Endothelial cell of hepatic sinusoid (primary cell): ENCODE results near the gene RPUSD4.
"Not testable (repeated sequence)": the region's sequence is repeated elsewhere in the genome, so short reads cannot be mapped to it uniquely, and the experiment has no call there.

Experiments used
- in situ Hi-C: cut with HindIII; loops from 2 replicates; pipeline ENCODE4 v1.10.0; 2017; ENCODE audit warnings: low sequenced_read_pairs

Gene RPUSD4, protein sequence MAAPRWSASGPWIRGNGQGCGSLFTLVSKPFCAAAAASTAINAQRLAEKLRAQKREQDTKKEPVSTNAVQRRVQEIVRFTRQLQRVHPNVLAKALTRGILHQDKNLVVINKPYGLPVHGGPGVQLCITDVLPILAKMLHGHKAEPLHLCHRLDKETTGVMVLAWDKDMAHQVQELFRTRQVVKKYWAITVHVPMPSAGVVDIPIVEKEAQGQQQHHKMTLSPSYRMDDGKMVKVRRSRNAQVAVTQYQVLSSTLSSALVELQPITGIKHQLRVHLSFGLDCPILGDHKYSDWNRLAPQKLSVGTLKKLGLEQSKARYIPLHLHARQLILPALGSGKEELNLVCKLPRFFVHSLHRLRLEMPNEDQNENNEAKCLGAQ

DNA sequence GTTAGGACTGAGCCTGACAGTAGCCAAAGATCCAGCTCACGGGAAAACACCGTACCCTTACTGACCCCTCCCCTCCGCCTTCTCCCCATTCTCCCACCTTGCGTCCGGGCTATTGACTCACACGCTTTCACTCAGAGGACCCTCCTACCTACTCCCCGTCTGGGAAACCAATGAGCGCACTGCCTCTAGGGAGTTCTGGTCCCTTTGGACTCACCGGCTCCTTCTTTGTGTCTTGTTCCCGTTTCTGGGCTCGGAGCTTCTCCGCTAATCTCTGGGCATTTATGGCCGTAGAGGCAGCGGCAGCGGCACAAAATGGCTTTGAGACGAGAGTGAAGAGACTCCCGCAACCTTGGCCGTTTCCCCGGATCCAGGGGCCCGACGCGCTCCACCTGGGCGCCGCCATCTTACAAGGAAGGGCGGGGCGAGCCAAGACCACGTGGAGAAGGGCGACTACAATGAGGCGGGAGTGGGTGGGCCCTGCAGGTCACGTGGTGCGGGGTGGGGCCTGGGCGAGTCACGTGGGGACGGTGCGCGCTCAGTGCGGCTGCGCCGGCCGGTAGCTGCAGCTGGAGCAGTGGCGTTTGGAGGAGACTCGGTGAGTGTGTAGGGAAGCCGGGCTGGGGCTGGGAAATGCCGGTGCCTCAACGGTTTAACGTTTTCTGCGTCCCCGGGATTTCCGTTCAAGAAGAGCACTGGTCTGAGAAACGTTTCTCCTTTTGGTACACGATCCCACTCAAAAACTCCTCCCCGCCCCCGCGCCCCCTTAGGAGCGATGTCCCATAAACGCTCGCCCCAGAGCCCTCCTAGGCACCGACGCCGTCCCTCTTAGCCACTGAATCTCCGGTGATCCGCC, at the start of gene RPUSD4, which contains the start of gene FAM118B:
Gene RPUSD4 (minus strand): TSS at position 415 of the 853 bp plus-strand sequence. CDS start 12 bp downstream, at position 403.
Gene FAM118B (plus strand): TSS at position 547 of the 853 bp plus-strand sequence. CDS start 23,220 bp downstream, outside the sequence.
- in situ Hi-C loops = no loop called here

DNA sequence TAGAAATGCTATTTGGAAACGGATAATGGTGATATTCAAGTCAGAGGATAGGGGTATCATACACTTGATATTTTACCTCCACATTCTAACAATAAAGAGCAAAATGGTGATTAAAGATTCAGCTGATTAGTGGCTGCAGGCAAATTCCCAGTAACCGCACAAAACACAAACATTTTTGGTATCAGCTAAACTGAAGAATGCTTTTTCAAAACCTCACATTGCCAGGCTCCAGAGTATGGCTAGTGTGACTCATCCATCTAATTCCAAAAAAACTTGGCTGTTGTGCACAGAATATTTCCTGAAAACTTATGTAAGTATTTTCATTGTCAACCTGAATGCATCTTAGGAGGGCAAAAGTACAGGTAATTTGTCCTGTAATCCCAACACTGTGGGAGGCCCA, 46.3 kb upstream of the RPUSD4 start:
- in situ Hi-C loops = no loop called here

DNA sequence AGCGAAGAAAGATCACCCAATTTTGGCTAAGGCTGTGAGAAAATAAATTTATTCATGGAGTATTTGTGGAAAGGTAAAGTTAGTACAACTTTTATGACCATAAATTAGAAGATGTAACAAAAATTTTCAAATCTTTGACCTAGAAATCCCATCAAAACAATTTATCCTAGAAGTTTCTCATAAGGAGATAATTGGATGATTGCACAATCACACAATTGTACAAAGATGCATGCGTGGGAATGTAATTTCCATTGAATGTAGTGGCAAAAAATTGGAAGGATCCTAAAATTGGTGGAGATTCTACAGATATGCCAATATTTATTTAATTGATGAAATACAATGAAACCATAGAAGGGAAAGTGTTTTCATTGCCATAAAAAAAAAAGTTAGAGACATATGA, 45.7 kb upstream of the RPUSD4 start:
- in situ Hi-C loops = no loop called here

DNA sequence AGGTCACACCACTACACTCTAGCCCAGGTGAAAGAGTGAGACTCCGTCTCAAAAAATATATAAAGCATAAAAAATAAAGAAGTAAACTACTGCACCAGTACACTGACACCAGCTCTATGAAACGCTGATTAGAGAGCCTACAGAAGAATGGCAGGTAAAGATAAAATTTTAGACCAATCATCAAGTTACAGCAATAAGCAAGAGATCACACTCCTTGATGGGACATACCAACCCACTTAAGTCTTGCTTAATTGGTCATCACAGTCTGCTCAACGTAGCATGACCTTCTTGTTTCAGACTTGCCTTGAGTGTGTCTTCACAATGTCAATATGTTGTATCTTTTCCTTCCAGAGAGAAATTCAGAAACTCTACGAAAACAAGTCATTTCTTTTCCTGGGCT, 44.8 kb upstream of the RPUSD4 start:
- in situ Hi-C loops = no loop called here

DNA sequence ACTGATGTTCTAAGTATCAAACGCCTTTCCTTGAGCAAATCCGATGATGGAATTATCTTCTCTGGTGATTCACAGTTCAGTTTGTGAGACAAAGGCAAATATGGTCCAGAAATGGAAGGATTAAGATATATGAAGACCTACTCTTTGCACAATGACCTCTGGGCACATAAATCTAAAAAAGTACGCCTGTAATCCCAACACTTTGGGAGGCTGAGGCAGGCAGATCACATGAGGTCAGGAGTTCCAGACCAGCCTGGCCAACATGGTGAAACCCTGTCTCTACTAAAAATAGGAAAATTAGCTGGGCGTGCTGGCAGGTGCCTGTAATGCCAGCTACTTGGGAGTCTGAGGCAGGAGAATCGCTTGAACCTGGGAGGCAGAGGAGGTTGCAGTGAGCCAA, 44.1 kb upstream of the RPUSD4 start:
- in situ Hi-C loops = not testable (repeated sequence)

DNA sequence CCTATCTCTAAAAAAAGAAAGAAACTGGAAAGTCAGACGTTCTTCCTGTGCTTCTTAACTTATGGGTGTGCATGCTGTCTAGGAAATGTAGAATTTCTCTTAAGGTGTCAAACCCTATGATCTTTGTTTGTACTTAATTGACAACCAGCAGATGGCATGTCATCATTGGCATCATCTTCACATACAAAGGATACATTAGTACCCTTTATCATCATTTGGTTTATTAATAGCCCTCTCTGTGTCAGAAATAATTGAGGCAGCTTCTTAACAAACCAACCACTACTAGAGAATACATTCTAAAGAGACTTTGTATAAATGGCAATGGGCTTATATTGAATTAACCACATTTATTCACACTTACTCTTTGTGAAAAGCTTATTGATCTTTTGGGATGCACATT, 43.4 kb upstream of the RPUSD4 start:
- in situ Hi-C loops = no loop called here

DNA sequence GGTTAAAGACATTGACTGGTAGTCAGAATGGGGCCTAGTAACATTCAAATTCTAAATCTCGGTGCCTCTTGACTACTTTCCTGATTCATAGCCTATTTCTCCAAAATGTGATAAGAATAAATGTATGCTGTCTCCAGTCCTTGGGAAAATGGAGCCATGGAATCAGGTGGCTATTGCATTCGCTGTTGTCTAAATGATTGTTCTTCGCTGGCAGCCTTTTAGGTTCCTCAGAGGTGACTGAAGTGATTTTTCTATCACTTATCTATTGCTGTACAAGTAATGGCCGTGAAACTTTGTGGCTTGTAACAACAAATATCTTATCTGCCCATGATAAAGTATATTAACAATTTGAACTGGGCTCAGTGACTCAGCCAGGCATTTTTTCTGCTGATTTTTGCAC, 41.8 kb upstream of the RPUSD4 start:
- in situ Hi-C loops = no loop called here

DNA sequence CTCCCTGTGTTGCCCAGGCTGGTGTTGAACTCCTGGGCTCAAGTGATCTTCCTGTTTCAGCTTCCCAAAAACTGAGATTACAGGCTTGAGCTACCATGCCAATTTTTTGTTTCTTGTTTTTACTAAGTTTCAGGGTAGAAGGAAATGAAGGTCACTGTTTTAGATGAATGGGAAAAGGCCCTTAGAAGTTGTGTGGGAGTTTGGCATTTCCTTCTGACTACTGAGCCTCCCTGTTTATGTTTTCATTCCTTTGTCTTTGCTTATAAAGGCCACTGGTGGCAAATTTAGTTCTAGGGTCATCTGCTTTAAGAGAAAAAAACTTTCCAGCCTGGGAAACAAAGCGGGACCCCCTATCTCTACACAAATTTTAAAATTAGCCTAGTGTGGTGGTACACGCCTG, 35.2 kb upstream of the RPUSD4 start:
- in situ Hi-C loops = no loop called here

DNA sequence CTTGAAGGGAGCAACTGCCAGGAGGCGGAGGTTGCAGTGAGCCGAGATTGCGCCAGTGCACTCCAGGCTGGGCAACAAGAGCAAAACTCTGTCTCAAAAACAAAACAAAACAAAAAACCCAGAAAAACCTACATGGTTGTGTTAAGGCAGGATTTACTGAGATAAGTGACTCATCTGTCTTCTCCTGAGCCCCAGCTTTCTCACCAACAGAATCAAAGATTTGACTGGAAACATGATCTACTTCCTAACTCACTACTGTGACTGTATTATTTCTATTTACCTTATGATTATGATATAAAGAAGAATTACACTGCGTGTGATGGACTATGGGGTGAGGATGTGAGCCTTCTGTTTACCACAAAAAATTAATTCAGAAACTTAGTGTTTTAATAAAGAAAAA, 21.9 kb upstream of the RPUSD4 start:
- in situ Hi-C loops = no loop called here

DNA sequence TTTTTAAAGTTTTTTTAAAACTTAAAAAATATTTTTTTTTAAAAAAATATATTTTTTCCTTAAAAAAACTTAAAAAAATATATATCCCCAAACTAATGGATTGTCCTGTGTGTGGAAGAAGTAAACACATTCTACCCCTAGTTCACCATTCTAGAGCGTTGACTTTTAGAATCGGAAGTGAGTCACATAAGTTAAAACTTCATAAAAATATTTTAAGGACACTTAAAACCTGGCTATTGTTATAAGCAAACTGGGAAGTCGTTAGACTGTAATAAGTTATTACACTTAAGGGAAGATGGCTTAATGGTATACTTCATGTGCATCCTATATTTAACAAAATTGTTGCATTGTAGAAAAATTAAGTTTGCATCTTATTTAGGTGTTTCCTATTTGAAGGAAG, 21.2 kb upstream of the RPUSD4 start:
- in situ Hi-C loops = no loop called here

DNA sequence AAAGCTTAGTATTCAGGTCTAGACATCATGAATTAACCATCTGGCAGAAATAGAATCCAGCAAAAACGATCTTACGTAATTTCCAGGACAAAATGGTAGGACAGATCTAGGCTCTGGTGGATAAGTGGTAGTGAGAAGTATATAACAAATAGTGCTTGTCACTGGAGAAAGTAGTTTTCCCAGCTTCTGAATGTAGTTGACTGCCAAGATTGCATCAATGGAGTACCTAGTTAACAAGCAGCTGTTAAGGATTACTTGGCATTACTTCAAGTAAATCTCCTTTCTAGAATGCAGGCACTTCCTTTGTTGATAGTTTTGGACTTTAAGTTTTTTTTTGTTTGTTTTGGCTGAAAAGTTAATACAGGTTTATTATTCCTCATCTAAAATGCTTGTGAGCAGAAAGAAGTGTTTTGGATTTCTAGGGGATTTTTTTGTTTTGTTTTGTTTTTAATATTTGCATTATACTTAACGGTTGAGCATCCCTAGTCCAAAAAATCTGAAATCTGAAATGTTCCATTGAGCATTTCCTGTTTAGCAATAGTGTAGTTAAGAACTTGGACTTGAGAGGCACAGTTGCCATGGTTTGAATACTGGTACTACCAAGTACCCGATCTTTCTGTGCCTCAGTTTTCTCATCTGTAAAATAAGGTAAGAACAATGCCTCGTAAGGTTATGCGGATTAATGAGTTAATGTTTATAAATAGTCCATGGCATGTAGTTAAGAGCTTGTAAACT, 20.4 kb upstream of the RPUSD4 start:
- in situ Hi-C loops = no loop called here

DNA sequence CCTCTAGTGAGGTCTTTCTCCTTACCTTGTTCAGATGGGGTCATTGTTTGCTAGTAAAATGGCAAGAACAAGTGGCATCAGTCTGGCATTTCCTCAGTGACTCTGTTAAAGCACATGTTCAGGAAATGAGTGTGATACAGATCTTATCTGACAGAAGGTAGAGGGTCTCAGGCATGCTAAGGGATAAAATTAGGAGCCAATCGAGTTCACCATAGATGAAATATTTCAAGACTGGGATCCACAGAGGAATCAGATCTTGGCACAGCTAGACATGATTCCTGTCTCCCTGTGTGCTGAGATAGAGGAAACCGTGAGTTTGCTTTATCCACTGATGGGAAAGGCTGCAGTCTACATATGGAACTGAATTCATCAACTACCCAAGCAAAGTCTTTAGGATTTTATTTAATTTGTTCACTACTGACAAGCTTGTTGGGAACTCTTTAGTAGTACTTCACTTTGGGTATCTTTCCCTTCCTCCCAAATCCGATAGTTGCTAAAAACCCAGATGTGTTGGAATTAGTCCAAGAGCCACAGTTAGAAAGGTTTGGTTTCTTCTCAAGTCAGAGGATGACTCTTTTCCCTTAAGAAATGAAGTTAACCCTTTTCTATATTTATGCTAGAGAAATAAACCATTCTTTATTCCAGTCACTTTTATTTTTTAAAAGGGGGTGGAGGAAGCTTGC, 18.5 kb upstream of the RPUSD4 start:
- in situ Hi-C loops = no loop called here

DNA sequence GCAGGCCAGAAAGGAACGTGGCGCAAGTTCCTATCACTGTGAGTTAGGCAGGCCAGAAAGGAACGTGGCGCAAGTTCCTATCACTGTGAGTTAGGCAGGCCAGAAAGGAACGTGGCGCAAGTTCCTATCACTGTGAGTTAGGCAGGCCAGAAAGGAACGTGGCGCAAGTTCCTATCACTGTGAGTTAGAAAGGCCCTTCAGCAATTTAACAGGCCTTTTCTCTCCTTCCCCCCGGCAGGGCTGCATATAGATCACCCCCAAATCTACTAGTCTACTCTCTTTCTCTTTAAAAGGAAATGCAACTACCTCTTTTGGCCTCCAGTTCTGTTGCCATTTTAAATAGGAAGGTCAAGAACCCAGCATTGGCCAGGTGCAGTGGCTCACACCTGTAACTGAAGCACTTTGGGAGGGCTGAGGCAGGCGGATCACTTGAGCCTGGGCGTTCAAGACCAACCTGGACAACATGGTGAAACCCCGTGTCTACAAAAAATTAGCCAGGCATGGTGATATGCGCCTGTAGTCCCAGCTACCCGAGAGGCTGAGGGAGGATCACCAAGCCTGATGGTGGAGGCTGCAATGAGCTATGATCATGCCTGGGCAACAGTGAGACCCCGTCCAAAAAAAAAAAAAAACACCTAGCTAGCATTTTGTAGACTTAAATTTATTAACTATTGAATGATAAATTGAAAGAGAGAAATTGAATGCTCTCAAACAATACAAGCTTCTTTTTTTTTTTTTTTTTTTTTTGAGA, 15.1 kb upstream of the RPUSD4 start:
- in situ Hi-C loops = no loop called here

DNA sequence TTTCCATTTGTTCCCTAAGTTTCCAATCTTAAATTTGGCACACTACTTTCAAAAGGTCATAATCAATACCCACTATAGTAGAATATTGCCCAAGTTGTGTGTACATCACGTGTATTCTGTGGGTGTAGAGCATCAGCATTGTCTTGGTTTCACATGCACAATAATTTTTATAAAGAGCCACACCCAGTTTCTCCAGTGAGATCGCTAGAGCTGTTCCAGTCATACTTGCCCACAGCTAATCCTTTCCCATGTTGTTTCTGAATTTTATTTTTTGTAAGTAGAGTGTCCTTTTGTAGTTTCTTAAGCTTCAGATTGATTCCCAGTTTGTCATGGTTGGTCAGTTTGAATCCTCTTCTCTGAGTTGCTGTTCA, 13.8 kb upstream of the RPUSD4 start:
- in situ Hi-C loops = no loop called here

DNA sequence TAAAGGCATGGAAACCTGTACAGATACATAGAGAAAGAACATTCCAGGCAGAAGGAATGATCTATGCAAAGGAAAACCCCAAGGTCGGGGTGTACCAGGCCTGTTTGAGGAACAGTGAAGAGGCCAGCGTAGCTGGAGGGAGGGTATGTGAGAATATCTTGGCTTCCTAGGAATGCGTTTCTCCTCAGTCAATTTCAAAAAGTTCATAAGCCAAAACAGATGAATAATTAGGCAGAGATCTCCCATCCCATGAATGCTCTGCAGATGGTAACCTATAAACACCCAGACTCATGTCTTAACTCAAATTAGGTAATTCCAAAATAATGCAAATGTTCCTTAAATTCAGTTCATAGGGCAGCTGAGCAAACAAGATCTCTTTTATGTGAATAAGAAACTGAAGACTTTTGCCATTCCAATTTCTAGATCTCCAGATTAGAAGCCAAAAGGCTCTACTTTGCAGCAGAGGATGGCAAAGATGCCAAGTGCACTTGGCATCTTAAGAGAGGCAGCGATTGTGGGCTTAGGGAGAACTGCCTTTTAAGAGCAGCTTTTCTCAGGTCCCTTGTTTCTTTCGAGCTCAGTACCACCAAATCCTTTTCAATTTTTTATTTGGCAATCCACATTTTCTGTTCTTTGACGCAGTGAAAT, 13.3 kb upstream of the RPUSD4 start:
- in situ Hi-C loops = loop anchor here (5.0 kb wide), 1 partner anchor 47 kb away; no protein-coding TSS in a partner anchor

DNA sequence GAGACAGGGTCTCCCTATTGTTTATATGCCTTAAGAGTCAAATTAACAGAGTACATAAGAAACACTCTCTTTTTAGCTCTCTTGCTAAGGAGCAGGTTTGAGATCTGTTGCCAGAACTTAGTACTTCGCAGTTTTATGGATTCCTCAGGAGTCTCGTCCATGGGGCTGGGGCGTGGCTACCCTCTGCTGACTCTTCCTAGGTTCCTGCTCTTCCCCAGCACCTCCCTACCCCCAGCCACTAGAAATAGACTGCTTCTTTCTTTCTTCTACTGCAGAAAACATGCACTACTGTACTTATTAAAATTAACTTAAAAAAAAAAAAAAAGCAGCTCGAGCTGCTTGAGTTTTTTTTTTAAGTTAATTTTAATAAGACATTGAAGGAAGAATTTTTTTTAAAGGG, 8.1 kb upstream of the RPUSD4 start:
- in situ Hi-C loops = no loop called here

DNA sequence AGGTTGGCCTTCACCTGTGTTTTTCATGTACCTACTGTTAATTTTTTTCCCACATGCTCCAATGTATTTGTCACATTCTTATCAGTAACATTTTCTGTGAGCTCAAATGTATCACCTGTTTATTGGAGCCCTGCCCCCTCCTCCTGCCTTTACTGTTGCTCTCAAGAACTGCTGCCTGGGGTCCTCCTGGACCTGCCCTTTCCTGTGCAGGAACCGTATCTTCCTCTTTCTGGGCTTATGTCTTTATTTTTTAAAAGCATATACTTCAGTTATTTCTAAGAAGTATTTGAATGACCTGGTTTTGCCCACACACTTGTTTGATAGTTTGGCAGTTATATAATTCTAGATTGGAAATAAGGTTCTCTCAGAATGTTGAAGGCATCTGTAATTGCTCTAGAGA, 6.0 kb upstream of the RPUSD4 start:
- in situ Hi-C loops = no loop called here

DNA sequence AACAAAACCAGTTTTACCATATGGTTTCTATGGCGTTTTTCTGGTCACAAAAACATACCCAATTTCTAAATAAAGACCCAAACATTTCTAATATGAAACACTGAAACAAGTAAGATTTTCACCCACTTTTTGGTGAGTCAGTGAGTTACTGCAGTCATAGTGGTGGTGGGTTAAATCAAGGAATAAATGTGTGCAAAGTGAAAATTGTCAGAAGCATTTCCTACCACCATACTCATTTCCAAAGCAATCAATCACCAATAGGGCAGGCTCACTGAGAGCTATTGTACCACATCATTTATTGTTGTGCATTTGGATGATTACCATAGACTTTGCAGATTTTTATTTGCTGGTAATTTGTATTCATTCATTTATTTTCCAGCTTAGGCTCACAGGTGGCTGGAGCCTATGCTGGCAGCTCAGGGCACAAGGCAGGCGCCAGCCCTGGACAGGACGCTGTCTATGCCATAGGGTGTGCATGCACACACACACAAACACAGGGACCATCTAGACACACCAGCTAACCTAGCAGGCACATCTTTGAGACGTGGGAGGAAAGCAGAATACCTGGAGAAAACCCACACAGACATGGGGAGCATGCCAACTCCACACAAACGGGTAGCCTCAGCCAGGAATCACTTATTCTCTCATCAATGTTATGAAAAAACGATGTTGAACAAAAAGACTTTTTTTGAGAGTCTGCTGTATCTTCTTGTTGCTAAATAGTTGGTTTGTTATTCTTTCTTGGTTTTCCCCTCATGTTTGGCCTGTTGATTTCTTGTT, 5.3 kb upstream of the RPUSD4 start:
- in situ Hi-C loops = no loop called here

DNA sequence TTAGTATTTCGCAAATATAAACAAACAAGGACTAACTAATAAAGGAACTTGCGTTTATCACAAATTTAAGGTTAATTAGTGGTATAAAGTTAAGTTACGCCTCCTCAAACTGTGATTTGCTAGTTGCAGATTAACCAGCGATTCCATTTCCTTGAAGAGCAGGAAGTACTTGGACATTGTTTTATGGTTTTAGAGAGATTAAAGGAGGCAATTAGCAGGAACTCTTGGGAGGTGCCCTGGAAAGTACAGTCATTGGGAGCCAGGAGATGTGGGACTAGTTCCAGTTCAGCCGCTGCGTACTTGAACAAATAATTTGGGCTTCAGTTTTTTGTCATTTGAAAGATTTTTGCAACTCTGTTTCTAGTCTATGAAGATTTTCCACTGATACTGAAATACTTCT, 3.4 kb upstream of the RPUSD4 start:
- in situ Hi-C loops = no loop called here
